DND-41 (cell line): Measurements from ENCODE around the gene NRCAM.

Experiments
- EZH2 ChIP-seq: IDR thresholded peaks from 3 replicates; pipeline ENCODE4 v1.6.1; 2012; ENCODE audit warnings: borderline replicate concordance, low read depth, mild to moderate bottlenecking, moderate library complexity, low read length, inconsistent platforms; ENCODE audit not compliant: severe bottlenecking
- TF ChIP-seq, protein P1 (sequence below): IDR thresholded peaks from 2 replicates; pipeline ENCODE4 v1.5.1; 2012; ENCODE audit warnings: borderline replicate concordance, low read length, moderate library complexity, mild to moderate bottlenecking; ENCODE audit not compliant: poor library complexity, severe bottlenecking; ENCODE audit errors: extremely low read depth

DNA sequence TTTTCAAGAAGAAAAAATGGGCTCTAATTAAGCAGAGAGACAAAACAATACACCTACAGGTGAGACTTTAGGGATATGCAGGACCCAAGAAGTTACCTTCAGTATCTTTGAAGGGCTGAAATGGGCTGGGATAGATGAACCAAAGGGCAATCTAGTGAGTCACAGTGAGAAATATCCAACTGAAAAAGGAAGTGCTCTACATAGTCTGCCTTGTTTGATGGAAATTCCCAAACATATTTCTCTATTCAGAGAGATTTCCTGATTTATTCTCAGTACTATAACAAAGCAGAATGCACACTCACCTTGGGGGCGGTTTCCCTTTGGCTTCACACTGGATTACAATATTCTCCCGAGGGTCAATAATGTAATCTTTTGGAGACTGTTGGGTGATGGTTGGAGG lies 222.0 kb downstream of the NRCAM start:
- TF ChIP-seq, protein P1, sequence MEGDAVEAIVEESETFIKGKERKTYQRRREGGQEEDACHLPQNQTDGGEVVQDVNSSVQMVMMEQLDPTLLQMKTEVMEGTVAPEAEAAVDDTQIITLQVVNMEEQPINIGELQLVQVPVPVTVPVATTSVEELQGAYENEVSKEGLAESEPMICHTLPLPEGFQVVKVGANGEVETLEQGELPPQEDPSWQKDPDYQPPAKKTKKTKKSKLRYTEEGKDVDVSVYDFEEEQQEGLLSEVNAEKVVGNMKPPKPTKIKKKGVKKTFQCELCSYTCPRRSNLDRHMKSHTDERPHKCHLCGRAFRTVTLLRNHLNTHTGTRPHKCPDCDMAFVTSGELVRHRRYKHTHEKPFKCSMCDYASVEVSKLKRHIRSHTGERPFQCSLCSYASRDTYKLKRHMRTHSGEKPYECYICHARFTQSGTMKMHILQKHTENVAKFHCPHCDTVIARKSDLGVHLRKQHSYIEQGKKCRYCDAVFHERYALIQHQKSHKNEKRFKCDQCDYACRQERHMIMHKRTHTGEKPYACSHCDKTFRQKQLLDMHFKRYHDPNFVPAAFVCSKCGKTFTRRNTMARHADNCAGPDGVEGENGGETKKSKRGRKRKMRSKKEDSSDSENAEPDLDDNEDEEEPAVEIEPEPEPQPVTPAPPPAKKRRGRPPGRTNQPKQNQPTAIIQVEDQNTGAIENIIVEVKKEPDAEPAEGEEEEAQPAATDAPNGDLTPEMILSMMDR = no peak
- no peak for TF ChIP-seq EZH2
